HFFc6 (cell line): ENCODE results near the gene WFS1. TPM values are rescaled to one million over a fixed set of nuclear protein-coding genes. Genes with fewer than 3 reads are reported as not detected.

Source experiments
- DNase-seq: peaks from one replicate; pipeline ENCODE4 v3.0.0-alpha.2; 2018
- H3K27ac Mint-ChIP-seq: 2 replicates; pipeline ENCODE4 v1.8.0; 2020; ENCODE audit warnings: mild to moderate bottlenecking, mixed read lengths
- H3K27me3 Mint-ChIP-seq: 2 replicates; pipeline ENCODE4 v1.8.0; 2021; ENCODE audit warnings: mild to moderate bottlenecking, moderate library complexity, mixed read lengths; ENCODE audit not compliant: insufficient read depth
- H3K36me3 Mint-ChIP-seq: 2 replicates; pipeline ENCODE4 v1.8.0; 2021; ENCODE audit warnings: low read depth, mixed read lengths
- H3K4me1 Mint-ChIP-seq: 2 replicates; pipeline ENCODE4 v1.8.0; 2020; ENCODE audit warnings: low read depth, mixed read lengths
- H3K4me3 Mint-ChIP-seq: 2 replicates; pipeline ENCODE4 v1.8.0; 2020; ENCODE audit warnings: mild to moderate bottlenecking, moderate library complexity, mixed read lengths
- H3K9me3 Mint-ChIP-seq: 2 replicates; pipeline ENCODE4 v1.8.0; 2020; ENCODE audit warnings: mild to moderate bottlenecking, mixed read lengths
- CTCF ChIP-seq: fragments of 200-600 bp; sonication (generic); IDR thresholded peaks from 2 replicates; pipeline ENCODE4 v1.5.0; 2021; ENCODE audit warnings: antibody characterized with exemption, mild to moderate bottlenecking
- total RNA-seq, 6 experiments: library from RNA; stranded (reverse); fragmentation: NEBNext Ultra II Directional; extraction: Animal tissue kit (Norgen Biotek cat#: 25700); gene quantifications; 2 replicates in 1 of 6; 3 replicates in 5 of 6; pipeline ENCODE4 v1.2.3, GENCODE V29; 2021

The WFS1 gene
- total RNA-seq, 6 experiments from 2014 or later: 47.3 to 72.1 (median 56.0) TPM

GRCh38 chr4:6298852-6299251 lies 29.2 kb downstream of the WFS1 start:
- TF ChIP-seq CTCF: no peak
- peaks cover 33% of the 10 kb centered on the region for H3K36me3 Mint-ChIP-seq
- H3K27me3 Mint-ChIP-seq: peaks cover 4% of the 10 kb centered on the region

GRCh38 chr4:6299875-6300274 lies 30.2 kb downstream of the WFS1 start:
- TF ChIP-seq CTCF: no peak
- Mint-ChIP-seq H3K9me3 (no peaks in the 10 kb centered on the region), H3K4me1 (no peaks in the 10 kb centered on the region), H3K27me3 (peaks cover 2% of the 10 kb centered on the region; the same call in 1 of the 2 replicates), H3K36me3 (peaks cover 28% of the 10 kb centered on the region), H3K4me3 (no peak overlapping the region), H3K27ac (no peak overlapping the region)
- DNase-seq: no peak

More at GRCh38 chr4:6298852-6299251, 29.2 kb downstream of the WFS1 start:
- Mint-ChIP-seq H3K27ac (no peak overlapping the region), H3K9me3 (no peaks in the 10 kb centered on the region), H3K4me3 (no peak overlapping the region), H3K4me1 (no peaks in the 10 kb centered on the region)
- no peak for DNase-seq

GRCh38 chr4:6300359-6300758 lies 30.7 kb downstream of the WFS1 start:
- Mint-ChIP-seq H3K4me1 (no peaks in the 10 kb centered on the region), H3K27ac (no peak overlapping the region), H3K27me3 (peaks cover 5% of the 10 kb centered on the region; the same call in 1 of the 2 replicates), H3K36me3 (peaks cover 28% of the 10 kb centered on the region), H3K9me3 (no peaks in the 10 kb centered on the region), H3K4me3 (no peak overlapping the region)
- no peak for TF ChIP-seq CTCF
- no peak for DNase-seq

GRCh38 chr4:6301051-6301731 lies 31.5 kb downstream of the WFS1 start:
- no peak overlapping the region for H3K4me3 Mint-ChIP-seq
- no peaks in the 10 kb centered on the region for H3K4me1 Mint-ChIP-seq
- no peaks in the 10 kb centered on the region for H3K9me3 Mint-ChIP-seq
- peaks cover 28% of the 10 kb centered on the region for H3K36me3 Mint-ChIP-seq
- H3K27me3 Mint-ChIP-seq: peaks cover 8% of the 10 kb centered on the region
- TF ChIP-seq CTCF: no peak
- DNase-seq: no peak
- H3K27ac Mint-ChIP-seq: no peak overlapping the region

GRCh38 chr4:6301732-6302442 lies 32.2 kb downstream of the WFS1 start:
- DNase-seq: no peak
- Mint-ChIP-seq H3K36me3 (peaks cover 22% of the 10 kb centered on the region), H3K27ac (no peak overlapping the region), H3K9me3 (no peaks in the 10 kb centered on the region), H3K27me3 (peaks cover 8% of the 10 kb centered on the region), H3K4me1 (no peaks in the 10 kb centered on the region), H3K4me3 (no peak overlapping the region)
- TF ChIP-seq CTCF: no peak
